PFSK-1 (cell line): ENCODE measurements around the gene ACOT7.

Experiments
- FOXP2 ChIP-seq: optimal IDR thresholded peaks from 2 replicates; pipeline ENCODE3; 2011; ENCODE audit warnings: borderline replicate concordance, control low read depth, inconsistent platforms; ENCODE audit not compliant: insufficient read depth; ENCODE audit errors: extremely low read length, extremely low read depth
- POLR2AphosphoS5 ChIP-seq: IDR thresholded peaks from 2 replicates; pipeline ENCODE4 v1.6.1; 2012; ENCODE audit warnings: low read depth, mild to moderate bottlenecking, control low read depth, low read length, moderate library complexity
- SIN3A ChIP-seq: IDR thresholded peaks from 2 replicates; pipeline ENCODE4 v1.6.1; 2012; ENCODE audit warnings: mild to moderate bottlenecking, low read length, moderate library complexity, borderline replicate concordance; ENCODE audit not compliant: insufficient read depth
- TAF1 ChIP-seq: IDR thresholded peaks from 2 replicates; pipeline ENCODE4 v1.6.1; 2012; ENCODE audit warnings: low read length, control low read depth, borderline replicate concordance; ENCODE audit not compliant: insufficient read depth
- TF ChIP-seq, protein P1 (sequence below), 2 experiments: IDR thresholded peaks; 2 replicates each; pipeline versions ENCODE4 v1.6.1 to v1.8.0; 2011 to 2012; ENCODE audit warnings: low read depth in 2 of 2, low read length in 2 of 2, control low read depth in 1 of 2, inconsistent platforms in 1 of 2, mild to moderate bottlenecking in 1 of 2, moderate library complexity in 1 of 2; ENCODE audit not compliant: insufficient read depth in 1 of 2

DNA sequence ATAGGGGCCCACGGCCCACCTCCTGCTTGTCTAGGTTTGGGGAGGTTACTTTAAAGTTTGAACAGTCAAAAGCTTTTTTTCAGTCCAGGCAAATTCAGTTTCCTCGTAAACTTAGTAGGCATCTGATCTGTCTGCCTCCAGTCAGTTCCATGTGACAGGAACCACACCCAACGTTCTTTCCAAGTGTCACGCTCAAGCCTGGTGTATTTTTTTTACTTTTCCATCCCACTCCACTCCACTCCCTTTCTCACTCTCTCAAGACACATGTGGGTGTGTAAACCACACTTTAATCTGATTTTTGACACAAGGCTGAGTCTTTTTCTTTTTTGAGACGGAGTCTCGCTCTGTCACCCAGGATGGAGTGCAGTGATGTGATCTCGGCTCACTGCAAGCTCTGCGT is 72.4 kb downstream of the ACOT7 start:
- TF ChIP-seq TAF1 = no peak
- no peak for TF ChIP-seq POLR2AphosphoS5
- TF ChIP-seq, protein P1, sequence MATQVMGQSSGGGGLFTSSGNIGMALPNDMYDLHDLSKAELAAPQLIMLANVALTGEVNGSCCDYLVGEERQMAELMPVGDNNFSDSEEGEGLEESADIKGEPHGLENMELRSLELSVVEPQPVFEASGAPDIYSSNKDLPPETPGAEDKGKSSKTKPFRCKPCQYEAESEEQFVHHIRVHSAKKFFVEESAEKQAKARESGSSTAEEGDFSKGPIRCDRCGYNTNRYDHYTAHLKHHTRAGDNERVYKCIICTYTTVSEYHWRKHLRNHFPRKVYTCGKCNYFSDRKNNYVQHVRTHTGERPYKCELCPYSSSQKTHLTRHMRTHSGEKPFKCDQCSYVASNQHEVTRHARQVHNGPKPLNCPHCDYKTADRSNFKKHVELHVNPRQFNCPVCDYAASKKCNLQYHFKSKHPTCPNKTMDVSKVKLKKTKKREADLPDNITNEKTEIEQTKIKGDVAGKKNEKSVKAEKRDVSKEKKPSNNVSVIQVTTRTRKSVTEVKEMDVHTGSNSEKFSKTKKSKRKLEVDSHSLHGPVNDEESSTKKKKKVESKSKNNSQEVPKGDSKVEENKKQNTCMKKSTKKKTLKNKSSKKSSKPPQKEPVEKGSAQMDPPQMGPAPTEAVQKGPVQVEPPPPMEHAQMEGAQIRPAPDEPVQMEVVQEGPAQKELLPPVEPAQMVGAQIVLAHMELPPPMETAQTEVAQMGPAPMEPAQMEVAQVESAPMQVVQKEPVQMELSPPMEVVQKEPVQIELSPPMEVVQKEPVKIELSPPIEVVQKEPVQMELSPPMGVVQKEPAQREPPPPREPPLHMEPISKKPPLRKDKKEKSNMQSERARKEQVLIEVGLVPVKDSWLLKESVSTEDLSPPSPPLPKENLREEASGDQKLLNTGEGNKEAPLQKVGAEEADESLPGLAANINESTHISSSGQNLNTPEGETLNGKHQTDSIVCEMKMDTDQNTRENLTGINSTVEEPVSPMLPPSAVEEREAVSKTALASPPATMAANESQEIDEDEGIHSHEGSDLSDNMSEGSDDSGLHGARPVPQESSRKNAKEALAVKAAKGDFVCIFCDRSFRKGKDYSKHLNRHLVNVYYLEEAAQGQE (IDR thresholded peaks at IDR 0.05; ENCODE audit: insufficient read depth in 1 of 2, low read depth in 2 of 2, low read length in 2 of 2) = no peak
- TF ChIP-seq FOXP2 = no peak
- TF ChIP-seq SIN3A = no peak
